Upper lobe of left lung (tissue), 4 donors: ENCODE data around the gene SYN1.

ENCODE experiments used
- POLR2AphosphoS5 ChIP-seq, 2 donors: sonication (generic); formaldehyde crosslinking; IDR thresholded peaks; one replicate each; pipeline ENCODE4 v1.5.1; 2017; ENCODE audit warnings: antibody characterized with exemption in 2 of 2
- TF ChIP-seq, protein P1 (sequence below), 6 experiments: fragments of 450-650 bp in 4 of 6; fragments of 200-600 bp in 2 of 6; sonication (generic) in 2 of 6; IDR thresholded peaks; one replicate each; pipeline ENCODE4 v1.5.1; 2016 to 2019; ENCODE audit warnings: antibody characterized with exemption in 6 of 6

DNA sequence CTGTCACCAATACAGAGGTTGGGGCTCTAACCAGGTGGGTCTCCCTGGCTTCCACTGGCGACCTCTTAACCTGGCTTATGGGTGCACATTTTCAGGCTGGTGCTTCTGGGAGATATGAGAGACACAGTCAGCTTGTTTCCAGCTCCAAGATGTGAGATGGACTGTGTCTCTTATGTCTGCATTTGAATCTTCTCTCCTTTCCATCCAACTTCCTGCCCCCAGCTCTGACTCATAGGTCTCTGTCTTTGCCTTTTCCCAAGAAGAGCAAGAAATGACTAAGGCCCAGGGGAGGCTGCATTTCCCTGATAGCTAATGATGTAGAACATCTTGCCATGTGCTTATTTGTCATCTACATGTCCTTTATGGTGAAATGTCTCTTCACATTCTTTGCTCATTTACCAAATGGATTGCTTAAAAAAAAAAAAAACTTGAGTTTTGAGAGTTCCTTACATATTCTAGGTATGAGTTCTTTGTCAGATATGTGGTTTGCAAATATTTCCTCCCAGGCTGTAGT lies 42.5 kb upstream of the SYN1 start:
- TF ChIP-seq, protein P1, sequence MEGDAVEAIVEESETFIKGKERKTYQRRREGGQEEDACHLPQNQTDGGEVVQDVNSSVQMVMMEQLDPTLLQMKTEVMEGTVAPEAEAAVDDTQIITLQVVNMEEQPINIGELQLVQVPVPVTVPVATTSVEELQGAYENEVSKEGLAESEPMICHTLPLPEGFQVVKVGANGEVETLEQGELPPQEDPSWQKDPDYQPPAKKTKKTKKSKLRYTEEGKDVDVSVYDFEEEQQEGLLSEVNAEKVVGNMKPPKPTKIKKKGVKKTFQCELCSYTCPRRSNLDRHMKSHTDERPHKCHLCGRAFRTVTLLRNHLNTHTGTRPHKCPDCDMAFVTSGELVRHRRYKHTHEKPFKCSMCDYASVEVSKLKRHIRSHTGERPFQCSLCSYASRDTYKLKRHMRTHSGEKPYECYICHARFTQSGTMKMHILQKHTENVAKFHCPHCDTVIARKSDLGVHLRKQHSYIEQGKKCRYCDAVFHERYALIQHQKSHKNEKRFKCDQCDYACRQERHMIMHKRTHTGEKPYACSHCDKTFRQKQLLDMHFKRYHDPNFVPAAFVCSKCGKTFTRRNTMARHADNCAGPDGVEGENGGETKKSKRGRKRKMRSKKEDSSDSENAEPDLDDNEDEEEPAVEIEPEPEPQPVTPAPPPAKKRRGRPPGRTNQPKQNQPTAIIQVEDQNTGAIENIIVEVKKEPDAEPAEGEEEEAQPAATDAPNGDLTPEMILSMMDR (IDR thresholded peaks at IDR 0.05), result no peak
- TF ChIP-seq POLR2AphosphoS5 (IDR thresholded peaks at IDR 0.05), result no peak
